Parathyroid adenoma (tissue), 2 donors: ENCODE data around the gene RNF150.
"Not testable (repeated sequence)": the region's sequence is repeated elsewhere in the genome, so short reads cannot be mapped to it uniquely, and the experiment has no call there.

Experiments
- H2AFZ ChIP-seq: fragments of 300-600 bp; sonication (generic); one replicate; pipeline ENCODE4 v1.7.0; 2017; ENCODE audit warnings: antibody characterized with exemption, mild to moderate bottlenecking
- H3K27ac ChIP-seq: fragments of 300-600 bp; sonication (generic); one replicate; pipeline ENCODE4 v1.7.0; 2017
- H3K27me3 ChIP-seq: fragments of 300-600 bp; sonication (generic); one replicate; pipeline ENCODE4 v1.7.0; 2017; ENCODE audit warnings: low read length; ENCODE audit not compliant: control insufficient read depth, insufficient read depth
- H3K36me3 ChIP-seq: fragments of 300-600 bp; sonication (generic); one replicate; pipeline ENCODE4 v1.7.0; 2017; ENCODE audit warnings: low read length; ENCODE audit not compliant: control insufficient read depth, insufficient read depth
- H3K4me1 ChIP-seq: fragments of 300-600 bp; sonication (generic); one replicate; pipeline ENCODE4 v1.7.0; 2017; ENCODE audit warnings: control low read depth
- H3K4me2 ChIP-seq: fragments of 300-600 bp; sonication (generic); one replicate; pipeline ENCODE4 v1.7.0; 2017; ENCODE audit warnings: low read length
- H3K4me3 ChIP-seq: fragments of 300-600 bp; sonication (generic); one replicate; pipeline ENCODE4 v1.7.0; 2017; ENCODE audit warnings: low read depth, low read length
- H3K79me2 ChIP-seq: fragments of 300-600 bp; sonication (generic); one replicate; pipeline ENCODE4 v1.7.0; 2017; ENCODE audit warnings: control low read depth
- H3K9ac ChIP-seq: fragments of 300-600 bp; sonication (generic); one replicate; pipeline ENCODE4 v1.7.0; 2017; ENCODE audit warnings: mild to moderate bottlenecking
- H3K9me3 ChIP-seq: fragments of 300-600 bp; sonication (generic); one replicate; pipeline ENCODE4 v1.7.0; 2017; ENCODE audit warnings: low read length; ENCODE audit not compliant: control insufficient read depth
- CTCF ChIP-seq: fragments of 300-600 bp; sonication (generic); IDR thresholded peaks from one replicate; pipeline ENCODE4 v1.7.0; 2017; ENCODE audit warnings: antibody characterized with exemption, mild to moderate bottlenecking
- donor health status: primary hyperparathyroidism.

RNF150 gene

GRCh38 chr4:140833280-140833679 lies 300.0 kb downstream of the RNF150 start:
- Histone ChIP-seq H3K4me1 (no peaks in the 10 kb centered on the region), H3K4me3 (no peak overlapping the region), H3K4me2 (no peak overlapping the region), H3K9me3 (no peaks in the 10 kb centered on the region), H2AFZ (no peak overlapping the region), H3K9ac (no peak overlapping the region), H3K27me3 (no peaks in the 10 kb centered on the region), H3K79me2 (no peaks in the 10 kb centered on the region), H3K27ac (no peak overlapping the region), H3K36me3 (no peaks in the 10 kb centered on the region)
- TF ChIP-seq CTCF, result no peak

GRCh38 chr4:140829825-140830224 lies 303.4 kb downstream of the RNF150 start:
- Histone ChIP-seq H3K79me2 (no peaks in the 10 kb centered on the region), H3K9ac (no peak overlapping the region), H2AFZ (no peak overlapping the region), H3K4me2 (no peak overlapping the region), H3K4me3 (no peak overlapping the region), H3K4me1 (no peaks in the 10 kb centered on the region), H3K36me3 (no peaks in the 10 kb centered on the region), H3K27me3 (no peaks in the 10 kb centered on the region), H3K9me3 (no peaks in the 10 kb centered on the region), H3K27ac (no peak overlapping the region)
- TF ChIP-seq CTCF, result no peak

GRCh38 chr4:140826701-140827027 lies 306.6 kb downstream of the RNF150 start:
- H3K79me2 ChIP-seq, result no peaks in the 10 kb centered on the region
- H3K4me2 ChIP-seq, result no peak overlapping the region
- no peaks in the 10 kb centered on the region for H3K9me3 ChIP-seq
- no peaks in the 10 kb centered on the region for H3K27me3 ChIP-seq
- TF ChIP-seq CTCF, result no peak
- H3K27ac ChIP-seq, result no peak overlapping the region
- H3K4me3 ChIP-seq, result no peak overlapping the region
- no peaks in the 10 kb centered on the region for H3K36me3 ChIP-seq
- no peak overlapping the region for H3K9ac ChIP-seq
- H3K4me1 ChIP-seq, result no peaks in the 10 kb centered on the region
- H2AFZ ChIP-seq, result no peak overlapping the region

GRCh38 chr4:140820520-140820919 lies 312.7 kb downstream of the RNF150 start:
- H3K36me3 ChIP-seq, H3K4me1 ChIP-seq, H3K27me3 ChIP-seq, H3K79me2 ChIP-seq, H3K27ac ChIP-seq, H3K9me3 ChIP-seq, H2AFZ ChIP-seq, H3K4me2 ChIP-seq, H3K9ac ChIP-seq, H3K4me3 ChIP-seq: not testable (repeated sequence)

- H3K4me1 ChIP-seq, result no peaks in the 10 kb centered on the region
- no peaks in the 10 kb centered on the region for H3K27me3 ChIP-seq
- TF ChIP-seq CTCF, result no peak
Observed at GRCh38 chr4:140819610-140820009, 313.7 kb downstream of the RNF150 start.

More at GRCh38 chr4:140819610-140820009, 313.7 kb downstream of the RNF150 start:
- no peaks in the 10 kb centered on the region for H3K9me3 ChIP-seq
- no peaks in the 10 kb centered on the region for H3K79me2 ChIP-seq
- H3K4me2 ChIP-seq, result no peak overlapping the region
- H2AFZ ChIP-seq, result no peak overlapping the region
- no peaks in the 10 kb centered on the region for H3K36me3 ChIP-seq
- no peak overlapping the region for H3K9ac ChIP-seq
- no peak overlapping the region for H3K4me3 ChIP-seq
- no peak overlapping the region for H3K27ac ChIP-seq
